IMR-90 (cell line): Measurements from ENCODE around the gene CDH1. TPM values are rescaled to one million over a fixed set of nuclear protein-coding genes. Genes with fewer than 3 reads are reported as not detected.

Experiments
- ATAC-seq: fragments of 200-7000 bp; cut with Tn5 transposase; 2 replicates; pipeline ENCODE4 v1.9.1; 2020; ENCODE audit warnings: low read depth, mild to moderate bottlenecking, moderate library complexity
- Bru-seq: library from RNA; stranded (reverse); fragments of 400-500 nt; gene quantifications from one replicate; lab custom pipeline; 2021; lab: Mats Ljungman, UMichigan
- BruChase-seq, 2 experiments: library from RNA; stranded (reverse); fragments of 400-500 nt; gene quantifications; one replicate each; lab custom pipeline; 2021; lab: Mats Ljungman, UMichigan
- BruUV-seq: library from RNA; stranded (reverse); fragments of 400-500 nt; replicated peaks from 2 replicates; lab custom pipeline; 2021; lab: Mats Ljungman, UMichigan
- CTCF ChIA-PET: fragments of 300-600 bp; formaldehyde crosslinking; extraction: SDS; loops from one replicate; lab custom pipeline; 2021; ENCODE audit warnings: antibody characterized with exemption; lab: Yijun Ruan, JAX
- POLR2A ChIA-PET: fragments of 300-600 bp; sonication (Branson Sonifier 250); formaldehyde crosslinking; loops from one replicate; lab custom pipeline; 2022; ENCODE audit warnings: antibody characterized with exemption; ENCODE audit not compliant: unreplicated experiment; lab: Charles Lee
- DNase-seq: peaks from one replicate; pipeline ENCODE4 v3.0.0; 2013
- H2AFZ ChIP-seq: replicated peaks from 2 replicates; pipeline ENCODE3; 2013; ENCODE audit warnings: low read length, mild to moderate bottlenecking; ENCODE audit not compliant: poor library complexity
- H2AK5ac ChIP-seq: 2 replicates; pipeline ENCODE4 v1.6.1; 2013; ENCODE audit warnings: low read depth, low read length, inconsistent platforms
- H2AK9ac ChIP-seq: replicated peaks from 2 replicates; pipeline ENCODE3; 2013; ENCODE audit warnings: mild to moderate bottlenecking, low read depth, low read length, moderate library complexity; ENCODE audit not compliant: poor library complexity
- H2BK120ac ChIP-seq: 2 replicates; pipeline ENCODE4 v1.6.1; 2013; ENCODE audit warnings: low read depth, low read length, inconsistent platforms
- H2BK15ac ChIP-seq: 3 replicates; pipeline ENCODE4 v1.6.1; 2013; ENCODE audit warnings: low read depth, low read length, inconsistent platforms
- H2BK20ac ChIP-seq: 2 replicates; pipeline ENCODE4 v1.6.1; 2013; ENCODE audit warnings: low read depth, mild to moderate bottlenecking, inconsistent platforms, low read length, moderate library complexity
- H2BK5ac ChIP-seq: 2 replicates; pipeline ENCODE4 v1.6.1; 2013; ENCODE audit warnings: mild to moderate bottlenecking, low read depth, low read length, inconsistent platforms; ENCODE audit not compliant: poor library complexity, severe bottlenecking
- H3K14ac ChIP-seq: replicated peaks from 2 replicates; pipeline ENCODE4 v1.6.1; 2013; ENCODE audit warnings: low read depth, low read length, inconsistent platforms
- H3K18ac ChIP-seq: 2 replicates; pipeline ENCODE4 v1.6.1; 2013; ENCODE audit warnings: low read depth, low read length, control low read depth
- H3K23ac ChIP-seq: 2 replicates; pipeline ENCODE4 v1.6.1; 2013; ENCODE audit warnings: low read depth, low read length, inconsistent platforms
- H3K27ac ChIP-seq: 2 replicates; pipeline ENCODE4 v1.5.1; 2013; ENCODE audit warnings: mild to moderate bottlenecking, control low read depth, low read length; ENCODE audit not compliant: insufficient read depth
- H3K27me3 ChIP-seq: 2 replicates; pipeline ENCODE4 v1.6.1; 2013; ENCODE audit warnings: low read length; ENCODE audit not compliant: control insufficient read depth, insufficient read depth
- H3K36me3 ChIP-seq: 2 replicates; pipeline ENCODE4 v1.6.1; 2013; ENCODE audit warnings: low read length, mixed read lengths; ENCODE audit not compliant: control insufficient read depth, insufficient read depth
- H3K4ac ChIP-seq: 2 replicates; pipeline ENCODE4 v1.6.1; 2013; ENCODE audit warnings: low read depth, low read length, inconsistent platforms
- H3K4me1 ChIP-seq: 2 replicates; pipeline ENCODE4 v1.6.1; 2013; ENCODE audit warnings: low read length, mixed read lengths; ENCODE audit not compliant: control insufficient read depth, insufficient read depth
- H3K4me2 ChIP-seq: 2 replicates; pipeline ENCODE4 v1.6.1; 2013; ENCODE audit warnings: low read depth, mild to moderate bottlenecking, control low read depth, low read length, moderate library complexity
- H3K4me3 ChIP-seq: 2 replicates; pipeline ENCODE4 v1.5.1; 2013; ENCODE audit warnings: low read depth, mild to moderate bottlenecking, control low read depth, low read length, moderate library complexity; ENCODE audit not compliant: insufficient read depth
- H3K56ac ChIP-seq: 2 replicates; pipeline ENCODE4 v1.6.1; 2013; ENCODE audit warnings: low read length, inconsistent platforms; ENCODE audit not compliant: insufficient read depth; ENCODE audit errors: extremely low read depth
- H3K79me1 ChIP-seq, 2 experiments: 2 replicates each; pipeline ENCODE4 v1.6.1; 2013; ENCODE audit warnings: low read length in 2 of 2, inconsistent platforms in 1 of 2, low read depth in 1 of 2
- H3K9ac ChIP-seq: 2 replicates; pipeline ENCODE4 v1.6.1; 2013; ENCODE audit warnings: low read depth, low read length, control low read depth
- H3K9me1 ChIP-seq: 2 replicates; pipeline ENCODE4 v1.6.1; 2013; ENCODE audit warnings: low read length, inconsistent platforms; ENCODE audit not compliant: insufficient read depth
- H3K9me3 ChIP-seq: 2 replicates; pipeline ENCODE4 v1.6.1; 2013; ENCODE audit warnings: low read length; ENCODE audit not compliant: control insufficient read depth, insufficient read depth
- H4K20me1 ChIP-seq: 2 replicates; pipeline ENCODE4 v1.6.1; 2013; ENCODE audit warnings: low read length, inconsistent platforms; ENCODE audit not compliant: insufficient read depth
- H4K5ac ChIP-seq: 2 replicates; pipeline ENCODE4 v1.6.1; 2013; ENCODE audit warnings: mild to moderate bottlenecking, low read depth, low read length, control low read depth
- H4K8ac ChIP-seq, 2 experiments: 2 replicates each; pipeline ENCODE4 v1.6.1; 2013; ENCODE audit warnings: low read depth in 2 of 2, low read length in 2 of 2, control low read depth in 1 of 2, inconsistent platforms in 1 of 2
- H4K91ac ChIP-seq: 2 replicates; pipeline ENCODE4 v1.6.1; 2013; ENCODE audit warnings: low read depth, low read length, inconsistent platforms; ENCODE audit not compliant: insufficient read depth
- BHLHE40 ChIP-seq: fragments of 150-350 bp; IDR thresholded peaks from 2 replicates; pipeline ENCODE4 v1.6.1; 2016; ENCODE audit warnings: mild to moderate bottlenecking, low read depth, low read length
- CEBPB ChIP-seq: IDR thresholded peaks from 2 replicates; pipeline ENCODE4 v1.6.1; 2012; ENCODE audit warnings: low read depth, low read length, improper control_type of control experiment
- CHD1 ChIP-seq: IDR thresholded peaks from 2 replicates; pipeline ENCODE4 v1.6.1; 2012; ENCODE audit warnings: low read depth, low read length, improper control_type of control experiment
- FOS ChIP-seq: fragments of 150-350 bp; IDR thresholded peaks from 2 replicates; pipeline ENCODE4 v1.6.1; 2016; ENCODE audit warnings: low read depth, low read length
- MAFK ChIP-seq: IDR thresholded peaks from 2 replicates; pipeline ENCODE4 v1.6.1; 2012; ENCODE audit warnings: low read depth, low read length, improper control_type of control experiment
- NFE2L2 ChIP-seq: fragments of 150-350 bp; IDR thresholded peaks from 2 replicates; pipeline ENCODE4 v1.6.1; 2016; ENCODE audit warnings: low read depth, mild to moderate bottlenecking, low read length
- POLR2A ChIP-seq: IDR thresholded peaks from 2 replicates; pipeline ENCODE4 v1.6.1; 2012; ENCODE audit warnings: mild to moderate bottlenecking, low read depth, low read length
- RCOR1 ChIP-seq: IDR thresholded peaks from 2 replicates; pipeline ENCODE4 v1.6.1; 2012; ENCODE audit warnings: mild to moderate bottlenecking, low read length, improper control_type of control experiment; ENCODE audit not compliant: insufficient replicate concordance
- RFX5 ChIP-seq: IDR thresholded peaks from 2 replicates; pipeline ENCODE4 v1.8.0; 2012; ENCODE audit warnings: low read depth, mild to moderate bottlenecking, low read length, moderate library complexity
- SMC3 ChIP-seq: fragments of 150-350 bp; IDR thresholded peaks from 2 replicates; pipeline ENCODE4 v1.6.1; 2016; ENCODE audit warnings: low read depth, mild to moderate bottlenecking, antibody characterized with exemption, low read length, moderate library complexity
- WGBS, 2 experiments: methylation state at CpG; one replicate each; pipeline versions ENCODE4 v1.1.5 to v1.1.7; 2013; ENCODE audit warnings: missing lambda C conversion rate in 2 of 2; ENCODE audit not compliant: insufficient read length in 1 of 2; ENCODE audit errors: extremely low coverage in 2 of 2; 5-methylcytosine and 5-hydroxymethylcytosine counted together
- dilution Hi-C: fragments of 300-500 bp; cut with HindIII; formaldehyde crosslinking; loops from one replicate; pipeline ENCODE4 v1.14.3; 2018; ENCODE audit warnings: low sequenced_read_pairs; ENCODE audit not compliant: unreplicated experiment
- in situ Hi-C: fragments of 300-500 bp; cut with MboI; formaldehyde crosslinking; loops from 3 replicates; pipeline ENCODE4 v1.14.3; 2019; ENCODE audit warnings: low sequenced_read_pairs, inconsistent platforms, mixed read lengths
- intact Hi-C: fragments of 100-400 bp; cut with micrococcal nuclease; formaldehyde crosslinking; loops from 2 replicates; pipeline ENCODE4 v1.10.0; 2022
- long read RNA-seq: library from polyadenylated mRNA; unstranded; transcript quantifications from one replicate; pipeline ENCODE4 v2.0.0, GENCODE V29; 2021; ENCODE audit not compliant: unreplicated experiment
- polyA plus RNA-seq, 3 experiments: library from polyadenylated mRNA; depleted of rRNA; stranded (reverse); fragments of >200 nt; gene quantifications; 2 replicates each; pipeline ENCODE4 v1.2.3, GENCODE V29; 2012; ENCODE audit warnings: low replicate concordance in 1 of 3
- total RNA-seq: library from RNA; depleted of rRNA; stranded (reverse); fragments of >200 nt; gene quantifications from 2 replicates; pipeline ENCODE4 v1.2.3, GENCODE V29; 2012; rRNA removed
- TF ChIP-seq, protein P1 (sequence below): fragments of 150-350 bp; IDR thresholded peaks from 2 replicates; pipeline ENCODE4 v1.6.1; 2017; ENCODE audit warnings: mild to moderate bottlenecking, antibody characterized with exemption, low read length, low read depth
- TF ChIP-seq, protein P2 (sequence below): conservative IDR thresholded peaks from 2 replicates; pipeline ENCODE4 v1.5.1; 2012; ENCODE audit warnings: mild to moderate bottlenecking, low read depth, low read length, improper control_type of control experiment

Gene CDH1
- total RNA-seq (under 0.01 TPM in 1 of 2 replicates, not detected in the other), polyA plus RNA-seq (2012; rRNA removed) (not detected in 2 replicates), Bru-seq, nascent RNA (percentile 25 among the genes with signal in this experiment), BruChase-seq, experiment 1, labeled RNA remaining after a 6-hour chase (percentile 26 among the genes with signal in this experiment), BruChase-seq, experiment 2, labeled RNA remaining after a 2-hour chase (percentile 19 among the genes with signal in this experiment)
- not detected in 2 replicates for polyA plus RNA-seq (2012; cell fraction: cytosol; rRNA removed)
- not detected in 2 replicates for polyA plus RNA-seq (2012; cell fraction: nucleus; rRNA removed; ENCODE audit: low replicate concordance)
- long read RNA-seq: 0 reads

DNA sequence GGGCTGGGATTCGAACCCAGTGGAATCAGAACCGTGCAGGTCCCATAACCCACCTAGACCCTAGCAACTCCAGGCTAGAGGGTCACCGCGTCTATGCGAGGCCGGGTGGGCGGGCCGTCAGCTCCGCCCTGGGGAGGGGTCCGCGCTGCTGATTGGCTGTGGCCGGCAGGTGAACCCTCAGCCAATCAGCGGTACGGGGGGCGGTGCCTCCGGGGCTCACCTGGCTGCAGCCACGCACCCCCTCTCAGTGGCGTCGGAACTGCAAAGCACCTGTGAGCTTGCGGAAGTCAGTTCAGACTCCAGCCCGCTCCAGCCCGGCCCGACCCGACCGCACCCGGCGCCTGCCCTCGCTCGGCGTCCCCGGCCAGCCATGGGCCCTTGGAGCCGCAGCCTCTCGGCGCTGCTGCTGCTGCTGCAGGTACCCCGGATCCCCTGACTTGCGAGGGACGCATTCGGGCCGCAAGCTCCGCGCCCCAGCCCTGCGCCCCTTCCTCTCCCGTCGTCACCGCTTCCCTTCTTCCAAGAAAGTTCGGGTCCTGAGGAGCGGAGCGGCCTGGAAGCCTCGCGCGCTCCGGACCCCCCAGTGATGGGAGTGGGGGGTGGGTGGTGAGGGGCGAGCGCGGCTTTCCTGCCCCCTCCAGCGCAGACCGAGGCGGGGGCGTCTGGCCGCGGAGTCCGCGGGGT, at the start of gene CDH1:
Gene CDH1, plus strand, starts transcription at position 247 of the 684 bp plus-strand sequence. Its CDS starts 124 bp downstream, at position 371.
- no peak within 1 kb of the TSS for H3K27ac ChIP-seq
- H3K56ac ChIP-seq: no peak within 1 kb of the TSS
- no peak for DNase-seq
- H3K9me1 ChIP-seq: no peaks in the 10 kb centered on the region
- no peak within 1 kb of the TSS for H3K9ac ChIP-seq
- peaks cover 4% of the 10 kb centered on the region; the same call in 1 of the 2 replicates for H3K9me3 ChIP-seq
- no peaks in the 10 kb centered on the region for H3K79me1 ChIP-seq
- H3K4me3 ChIP-seq: no peak within 1 kb of the TSS
- H4K91ac ChIP-seq: no peak within 1 kb of the TSS
- H2AK9ac ChIP-seq: no peak within 1 kb of the TSS
- no peak within 1 kb of the TSS for H3K18ac ChIP-seq
- ATAC-seq: no peak
- peak within 1 kb of the TSS; percentile 33 for H2AFZ ChIP-seq
- H2BK20ac ChIP-seq: no peak within 1 kb of the TSS
- H2BK120ac ChIP-seq: no peak within 1 kb of the TSS
- BruUV-seq: no TSS peak
- H2BK15ac ChIP-seq: no peak within 1 kb of the TSS
- H2BK5ac ChIP-seq: no peak within 1 kb of the TSS
- dilution Hi-C loops (no loop called here), intact Hi-C loops (no loop called here), in situ Hi-C loops (no loop called here)
- no peaks in the 10 kb centered on the region for H4K20me1 ChIP-seq
- TF ChIP-seq MAFK: no peak
- no peak for TF ChIP-seq SMC3
- TF ChIP-seq RCOR1: no peak
- no peak for TF ChIP-seq POLR2A
- TF ChIP-seq BHLHE40: no peak
- TF ChIP-seq CEBPB: no peak
- TF ChIP-seq NFE2L2: no peak
- no peak for TF ChIP-seq RFX5
- TF ChIP-seq, protein P1, sequence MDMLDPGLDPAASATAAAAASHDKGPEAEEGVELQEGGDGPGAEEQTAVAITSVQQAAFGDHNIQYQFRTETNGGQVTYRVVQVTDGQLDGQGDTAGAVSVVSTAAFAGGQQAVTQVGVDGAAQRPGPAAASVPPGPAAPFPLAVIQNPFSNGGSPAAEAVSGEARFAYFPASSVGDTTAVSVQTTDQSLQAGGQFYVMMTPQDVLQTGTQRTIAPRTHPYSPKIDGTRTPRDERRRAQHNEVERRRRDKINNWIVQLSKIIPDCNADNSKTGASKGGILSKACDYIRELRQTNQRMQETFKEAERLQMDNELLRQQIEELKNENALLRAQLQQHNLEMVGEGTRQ: no peak
- TF ChIP-seq CHD1: no peak
- no peak for TF ChIP-seq FOS
- TF ChIP-seq, protein P2, sequence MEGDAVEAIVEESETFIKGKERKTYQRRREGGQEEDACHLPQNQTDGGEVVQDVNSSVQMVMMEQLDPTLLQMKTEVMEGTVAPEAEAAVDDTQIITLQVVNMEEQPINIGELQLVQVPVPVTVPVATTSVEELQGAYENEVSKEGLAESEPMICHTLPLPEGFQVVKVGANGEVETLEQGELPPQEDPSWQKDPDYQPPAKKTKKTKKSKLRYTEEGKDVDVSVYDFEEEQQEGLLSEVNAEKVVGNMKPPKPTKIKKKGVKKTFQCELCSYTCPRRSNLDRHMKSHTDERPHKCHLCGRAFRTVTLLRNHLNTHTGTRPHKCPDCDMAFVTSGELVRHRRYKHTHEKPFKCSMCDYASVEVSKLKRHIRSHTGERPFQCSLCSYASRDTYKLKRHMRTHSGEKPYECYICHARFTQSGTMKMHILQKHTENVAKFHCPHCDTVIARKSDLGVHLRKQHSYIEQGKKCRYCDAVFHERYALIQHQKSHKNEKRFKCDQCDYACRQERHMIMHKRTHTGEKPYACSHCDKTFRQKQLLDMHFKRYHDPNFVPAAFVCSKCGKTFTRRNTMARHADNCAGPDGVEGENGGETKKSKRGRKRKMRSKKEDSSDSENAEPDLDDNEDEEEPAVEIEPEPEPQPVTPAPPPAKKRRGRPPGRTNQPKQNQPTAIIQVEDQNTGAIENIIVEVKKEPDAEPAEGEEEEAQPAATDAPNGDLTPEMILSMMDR: no peak
- H3K4me1 ChIP-seq: no peaks in the 10 kb centered on the region
- H4K5ac ChIP-seq: no peak within 1 kb of the TSS
- peaks cover 49% of the 10 kb centered on the region for H3K27me3 ChIP-seq
- H3K23ac ChIP-seq: no peak within 1 kb of the TSS
- H3K14ac ChIP-seq: no peak within 1 kb of the TSS
- H3K4me2 ChIP-seq: no peak within 1 kb of the TSS
- H4K8ac ChIP-seq: no peak within 1 kb of the TSS
- ChIA-PET POLR2A (no interaction called here), CTCF (no interaction called here)
- H3K4ac ChIP-seq: no peak within 1 kb of the TSS
- no peak within 1 kb of the TSS for H2AK5ac ChIP-seq
- no peaks in the 10 kb centered on the region for H3K36me3 ChIP-seq
- WGBS, 2 experiments: 4% methylated on average over 20 of the region's 63 CpGs; no CpG with 5 or more reads in 1 of the 2 experiments
